Occipital lobe (tissue), 2 donors: ENCODE data around the gene ST3GAL3. TPM values are rescaled to one million over a fixed set of nuclear protein-coding genes. Genes with fewer than 3 reads are reported as not detected.

Experiments used
- DNase-seq: peaks from one replicate; lab custom pipeline; 2025; lab: John Stamatoyannopoulos, UW
- total RNA-seq: library from RNA; depleted of rRNA; stranded (reverse); fragments of >200 nt; gene quantifications from one replicate; pipeline ENCODE4 v1.2.3, GENCODE V29; 2014

The ST3GAL3 gene
- total RNA-seq, 1 donor from 2014 or later: 25.7 TPM

DNA sequence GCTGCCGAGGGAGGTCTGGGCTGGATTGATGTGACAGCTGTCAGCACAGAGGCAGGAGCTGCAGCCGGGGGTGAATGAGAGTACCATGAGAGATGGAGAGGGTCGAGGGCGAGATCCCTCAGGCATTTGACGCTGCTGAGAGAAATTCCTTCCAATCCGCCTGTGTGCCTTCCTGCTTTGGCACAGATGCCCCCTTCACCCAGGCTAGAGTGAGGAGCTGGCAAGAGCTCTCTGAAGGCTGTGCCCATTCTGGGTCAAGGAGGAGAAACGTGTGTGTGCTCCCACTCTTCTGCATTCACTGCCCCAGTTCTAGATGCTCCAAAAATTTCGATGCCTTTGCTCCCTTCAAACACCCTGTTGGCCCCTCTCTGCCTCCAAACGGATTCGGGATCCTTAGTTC lies 231.0 kb downstream of the ST3GAL3 start:
- DNase-seq: no peak

DNA sequence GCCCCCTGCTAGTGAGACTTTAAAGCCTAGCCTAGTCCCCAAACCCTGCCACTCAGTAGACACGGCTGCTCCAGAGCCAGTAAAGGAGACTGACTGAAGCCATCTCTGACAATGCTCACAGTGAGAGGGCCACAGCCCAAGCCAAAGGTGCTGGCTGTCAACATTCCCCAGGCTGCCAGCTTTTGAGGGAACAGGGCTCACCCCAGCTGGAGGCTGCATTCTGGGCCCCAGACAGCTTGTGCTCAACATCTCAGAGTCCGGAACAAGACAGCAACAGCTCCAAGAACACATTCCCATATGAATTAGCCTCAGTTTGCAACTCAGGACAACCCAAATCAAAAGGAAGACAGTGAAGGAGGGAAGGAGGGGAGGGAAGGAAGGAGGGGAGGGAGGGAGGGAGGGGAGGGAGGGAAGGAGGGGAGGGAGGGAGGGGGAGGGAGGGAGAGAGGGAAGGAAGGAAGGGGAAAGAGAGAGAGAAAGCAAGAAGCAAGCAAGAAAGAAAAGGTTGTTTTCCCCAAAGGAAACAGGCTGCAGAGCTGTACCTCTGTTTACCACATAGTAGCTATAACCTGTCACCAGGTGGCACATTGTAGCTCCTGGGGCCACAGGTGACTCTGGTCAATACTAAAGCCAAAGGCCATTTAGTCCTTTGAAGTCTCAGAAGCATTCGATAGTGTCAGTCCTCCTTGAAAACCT lies 231.7 kb downstream of the ST3GAL3 start:
- DNase-seq: no peak

DNA sequence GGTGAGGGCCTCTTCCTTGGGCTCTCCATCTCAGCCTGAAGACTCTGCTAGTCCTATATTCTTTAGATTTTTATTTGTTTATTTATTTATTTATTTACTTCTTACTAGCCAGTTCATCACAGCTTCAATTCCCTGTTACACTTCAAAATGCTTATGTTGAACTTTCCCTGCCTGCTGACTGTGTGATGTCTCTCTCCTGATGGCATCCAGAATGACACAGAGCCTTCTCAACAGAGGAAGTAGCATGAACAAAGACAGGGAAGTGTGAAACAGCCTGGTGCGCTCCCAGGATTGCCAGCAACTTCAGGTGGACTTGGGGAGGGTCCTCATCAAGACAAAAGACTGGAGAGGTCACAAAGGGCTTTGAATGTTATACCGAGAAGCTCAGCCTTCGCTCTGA lies 235.1 kb downstream of the ST3GAL3 start:
- no peak for DNase-seq

DNA sequence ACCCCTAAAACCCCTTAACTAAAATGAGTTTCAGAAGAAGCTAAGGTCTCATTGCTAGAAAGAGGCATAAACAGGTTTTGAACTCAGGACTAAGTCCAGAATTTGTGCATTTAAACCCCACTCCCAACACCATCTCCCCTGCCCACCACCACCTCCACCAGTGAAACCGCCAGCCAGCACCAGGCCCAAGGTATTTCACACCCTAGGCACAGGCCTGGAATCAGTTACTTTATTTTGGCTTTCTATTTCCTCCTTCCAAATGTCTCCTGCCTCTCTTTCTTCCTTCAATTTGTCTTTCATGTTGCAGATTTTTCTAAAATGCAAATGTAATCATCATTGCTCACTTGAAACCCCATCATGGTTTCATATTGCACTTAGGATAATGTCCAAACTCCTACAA lies 237.5 kb downstream of the ST3GAL3 start:
- DNase-seq: no peak

DNA sequence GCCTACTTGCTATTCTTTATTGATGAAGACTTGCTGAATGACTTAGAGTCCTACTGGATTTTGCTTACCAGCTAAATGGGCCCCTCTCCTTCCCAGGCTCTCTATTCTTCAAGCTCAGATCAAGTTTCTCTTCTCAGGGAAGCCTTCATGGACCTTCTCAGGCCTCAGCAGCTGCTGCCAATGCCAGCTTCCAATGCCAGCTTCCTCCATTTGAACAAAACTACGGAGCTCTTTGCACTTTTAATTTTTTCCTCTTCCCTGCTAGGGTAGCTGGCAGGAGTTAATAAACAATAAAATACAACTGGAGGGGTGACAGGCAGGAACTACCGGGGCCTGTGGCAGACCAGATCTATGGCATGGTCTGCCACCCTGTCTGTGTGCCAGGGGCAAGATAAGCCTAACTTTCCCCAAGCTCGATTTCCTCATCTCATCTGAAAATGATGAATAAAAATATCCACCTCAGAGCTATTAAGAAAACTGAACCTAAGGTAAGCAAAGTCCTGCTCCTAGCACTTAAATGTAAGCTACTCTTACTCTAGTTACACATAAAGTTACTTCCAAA lies 238.4 kb downstream of the ST3GAL3 start:
- no peak for DNase-seq

DNA sequence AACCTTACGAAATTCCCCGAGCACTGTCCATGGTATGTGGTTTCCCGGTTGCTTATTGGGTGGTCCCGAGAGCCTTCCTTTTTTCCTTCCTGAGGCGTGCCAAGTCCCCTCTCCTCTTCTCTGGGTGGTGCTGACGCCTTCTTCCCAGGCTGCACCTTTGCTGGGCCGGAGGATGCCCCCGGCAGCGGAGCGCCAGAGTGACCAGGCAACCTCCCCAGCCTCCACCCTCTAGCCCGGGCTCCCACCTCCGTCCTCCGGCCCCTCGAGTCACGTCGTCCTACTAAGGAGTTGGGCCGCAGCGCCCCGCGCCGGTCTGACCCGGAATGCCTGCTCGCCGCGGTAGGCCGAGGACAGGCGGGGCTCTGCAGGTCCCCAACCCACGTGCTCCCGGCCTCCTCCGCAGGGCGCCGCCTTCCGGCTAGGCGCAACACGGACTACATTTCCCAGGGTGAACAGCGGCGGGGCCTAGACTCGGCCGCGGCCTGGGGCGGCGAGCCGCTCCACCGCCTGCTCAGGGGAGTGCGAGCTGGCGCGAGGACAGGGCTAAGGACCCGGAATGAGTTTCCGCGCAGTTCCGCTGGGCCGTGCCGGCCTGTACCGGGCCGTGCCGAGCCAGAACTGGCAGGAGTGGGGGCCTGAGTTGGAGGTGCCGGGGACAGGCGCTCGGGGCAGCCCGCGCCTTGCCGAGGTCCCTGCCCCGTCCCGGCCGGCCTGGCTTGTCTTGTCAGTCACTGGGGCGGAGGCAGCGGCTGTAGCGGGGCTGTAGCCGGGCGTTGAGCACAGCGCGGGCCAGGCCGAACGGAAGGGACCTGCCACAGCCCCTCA lies 239.1 kb downstream of the ST3GAL3 start, which contains the start of gene IPO13:
Gene IPO13, plus strand, starts transcription at position 715 of the 825 bp plus-strand sequence. CDS start 651 bp downstream, outside the sequence.
- peak; percentile 96 for DNase-seq

DNA sequence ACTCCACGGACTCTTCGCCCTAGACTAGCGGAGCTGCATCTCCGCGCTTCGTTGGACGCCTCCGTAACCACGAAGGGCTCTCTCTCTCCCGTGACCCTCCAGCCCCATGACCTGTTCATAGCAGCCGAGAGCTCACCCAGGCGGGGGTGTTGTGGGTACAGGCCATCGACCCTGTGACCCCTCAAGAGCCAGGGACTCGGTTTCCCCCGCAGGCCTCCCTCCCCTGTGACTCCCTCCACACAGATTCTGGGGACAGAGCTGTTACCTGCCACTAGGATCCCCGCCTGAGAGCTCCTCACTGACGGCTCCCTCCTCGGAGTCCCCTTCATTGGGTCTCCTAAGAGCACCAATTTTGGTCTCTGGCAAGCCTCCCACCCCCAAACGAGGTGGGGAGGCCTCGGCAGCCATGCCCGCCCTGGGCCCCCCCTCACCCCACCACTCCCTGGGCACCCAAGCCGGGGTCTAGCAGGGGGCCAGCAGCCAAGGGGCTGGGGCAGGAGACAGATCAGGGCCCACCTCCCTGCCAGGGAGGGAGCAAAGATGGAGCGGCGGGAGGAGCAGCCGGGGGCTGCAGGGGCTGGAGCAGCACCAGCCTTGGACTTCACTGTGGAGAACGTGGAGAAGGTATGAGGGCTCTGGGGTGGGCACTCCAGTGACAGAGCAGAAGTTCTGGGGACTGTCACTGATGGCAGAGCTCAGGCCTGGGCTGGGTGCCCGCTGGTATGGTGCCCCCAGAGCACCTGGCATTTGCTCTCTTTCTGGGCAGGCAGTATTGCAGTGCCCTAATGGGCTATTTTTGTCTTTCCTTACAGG lies 239.9 kb downstream of the ST3GAL3 start:
- DNase-seq: no peak

DNA sequence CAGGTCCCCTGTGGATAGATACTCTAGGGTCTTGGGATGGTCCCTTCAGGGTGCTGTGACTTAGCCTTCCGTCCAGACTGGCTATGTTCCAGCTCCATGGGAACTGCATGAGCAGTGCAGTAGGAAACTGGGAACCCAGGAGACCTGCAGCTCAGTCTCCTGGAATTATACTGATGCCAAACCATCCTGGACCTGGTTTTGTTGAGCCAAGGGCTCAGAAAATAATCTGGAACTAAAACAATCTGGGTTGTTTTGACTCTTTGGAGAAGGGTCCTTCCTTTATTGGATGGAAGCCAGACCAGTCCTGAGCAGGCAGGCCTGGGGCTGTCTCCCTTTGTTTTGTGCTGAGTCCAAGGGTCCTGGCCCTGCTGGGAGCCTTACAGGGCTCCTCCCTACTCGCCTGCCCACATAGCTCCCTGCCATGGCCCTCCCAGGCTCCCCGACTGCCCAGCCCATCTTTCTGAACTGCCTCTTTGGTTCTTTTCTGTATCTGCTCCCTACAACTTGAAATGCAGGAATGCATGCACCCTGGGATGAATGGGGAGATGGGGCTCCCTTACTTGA lies 240.6 kb downstream of the ST3GAL3 start:
- DNase-seq: no peak

DNA sequence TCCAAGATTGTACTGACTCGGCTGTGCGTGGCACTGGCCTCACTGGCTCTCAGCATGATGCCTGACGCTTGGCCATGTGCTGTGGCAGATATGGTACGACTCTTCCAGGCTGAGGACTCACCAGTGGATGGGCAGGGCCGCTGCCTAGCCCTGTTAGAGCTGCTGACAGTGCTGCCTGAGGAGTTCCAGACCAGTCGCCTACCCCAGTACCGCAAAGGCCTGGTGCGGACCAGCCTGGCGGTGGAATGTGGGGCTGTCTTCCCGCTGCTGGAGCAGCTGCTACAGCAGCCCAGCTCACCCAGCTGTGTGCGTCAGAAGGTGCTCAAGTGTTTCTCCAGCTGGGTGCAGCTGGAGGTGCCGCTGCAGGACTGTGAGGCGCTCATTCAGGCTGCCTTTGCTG lies 242.3 kb downstream of the ST3GAL3 start:
- no peak for DNase-seq

DNA sequence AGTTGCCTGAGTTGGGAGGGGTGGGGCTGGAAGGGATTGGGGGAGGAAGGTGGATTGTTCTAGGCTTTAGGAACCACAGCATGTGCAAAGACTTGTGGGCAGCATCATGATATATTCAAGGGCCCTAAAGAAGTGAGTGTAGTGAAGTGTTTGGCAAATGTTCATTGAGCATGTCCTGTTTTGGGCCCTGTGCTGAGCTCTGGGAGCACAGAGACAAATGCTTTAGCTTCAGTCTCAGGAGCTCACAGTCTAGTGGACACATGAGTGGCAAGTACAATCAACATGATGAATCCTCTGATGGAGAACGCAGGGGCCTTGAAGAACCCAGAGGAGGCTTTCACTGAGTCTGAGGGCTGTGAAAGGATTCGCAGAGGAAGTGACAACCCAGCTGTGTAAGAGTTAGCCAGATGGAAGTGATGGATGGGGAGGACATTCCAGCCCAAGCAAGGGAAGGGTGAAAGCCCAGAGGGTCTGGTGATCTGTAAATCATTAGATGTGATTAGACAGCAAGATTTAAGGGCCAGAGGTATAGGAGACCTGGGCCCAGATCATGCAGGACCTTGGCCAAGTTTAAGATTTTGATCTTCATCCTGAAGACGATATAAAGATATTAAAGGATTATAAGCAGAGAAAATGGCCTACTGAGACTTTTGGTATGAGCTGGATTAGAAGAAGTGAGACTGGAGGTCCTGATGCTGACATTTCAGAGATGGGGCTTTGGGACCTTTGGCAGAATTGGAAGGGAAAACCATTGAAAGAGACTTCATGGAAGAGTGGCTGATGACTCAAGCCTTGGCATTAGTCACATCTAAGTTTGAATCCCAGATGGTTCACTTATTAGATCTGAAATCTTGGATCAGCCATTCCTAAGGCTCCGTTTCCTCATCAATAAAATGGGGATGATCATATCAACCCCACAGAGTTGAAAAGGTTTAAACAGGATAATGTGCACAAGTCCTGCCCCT lies 244.0 kb downstream of the ST3GAL3 start:
- DNase-seq: no peak

DNA sequence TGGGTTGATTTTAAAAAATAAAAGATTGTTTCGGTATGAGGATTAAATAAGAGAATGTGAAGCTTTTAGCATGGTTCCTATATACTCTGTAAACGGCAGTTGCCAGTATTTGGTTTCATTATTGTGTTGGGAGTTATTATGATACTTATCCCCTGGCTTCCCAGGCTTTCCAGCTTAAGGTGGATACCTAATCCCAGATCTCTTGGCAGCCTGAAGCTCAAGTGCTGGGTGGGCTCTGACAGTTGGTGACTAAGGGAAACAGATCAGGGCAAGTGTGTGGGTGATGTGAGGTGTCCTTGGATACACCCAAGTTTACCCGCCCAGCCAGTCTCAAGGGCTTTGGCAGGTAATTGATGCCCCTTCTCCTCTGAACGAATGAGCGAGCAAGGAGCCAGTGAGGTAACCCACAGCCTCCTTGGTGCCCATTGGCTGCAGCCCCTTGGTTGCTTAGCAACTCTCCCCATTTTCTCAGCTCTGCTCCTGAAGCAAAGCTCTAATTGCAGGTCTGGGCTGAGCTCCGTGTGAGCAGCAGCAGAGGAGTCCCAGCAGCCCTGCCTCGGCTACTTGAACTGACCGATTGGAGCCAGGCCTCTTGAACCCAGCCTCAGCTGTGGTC lies 245.5 kb downstream of the ST3GAL3 start:
- no peak for DNase-seq

DNA sequence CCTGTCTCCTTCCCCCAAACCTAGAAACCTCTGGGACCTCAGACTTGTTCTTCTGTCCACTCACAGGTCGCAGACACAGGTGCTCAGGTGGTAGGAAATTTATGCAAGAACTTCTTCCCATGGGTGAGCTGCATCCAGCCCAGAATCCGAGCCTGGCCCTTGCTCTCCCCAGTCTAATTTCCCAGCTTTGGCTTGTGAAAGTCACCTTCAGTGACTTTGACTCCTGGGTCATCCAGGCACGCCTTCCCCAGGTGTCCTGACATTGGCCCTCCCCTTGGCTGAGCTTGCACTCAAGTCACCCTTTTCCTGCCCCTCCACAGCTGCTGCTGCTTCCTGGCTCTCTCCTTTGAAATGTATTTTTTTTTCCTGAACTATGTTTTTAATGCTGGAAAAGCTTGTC lies 246.0 kb downstream of the ST3GAL3 start:
- DNase-seq: no peak

DNA sequence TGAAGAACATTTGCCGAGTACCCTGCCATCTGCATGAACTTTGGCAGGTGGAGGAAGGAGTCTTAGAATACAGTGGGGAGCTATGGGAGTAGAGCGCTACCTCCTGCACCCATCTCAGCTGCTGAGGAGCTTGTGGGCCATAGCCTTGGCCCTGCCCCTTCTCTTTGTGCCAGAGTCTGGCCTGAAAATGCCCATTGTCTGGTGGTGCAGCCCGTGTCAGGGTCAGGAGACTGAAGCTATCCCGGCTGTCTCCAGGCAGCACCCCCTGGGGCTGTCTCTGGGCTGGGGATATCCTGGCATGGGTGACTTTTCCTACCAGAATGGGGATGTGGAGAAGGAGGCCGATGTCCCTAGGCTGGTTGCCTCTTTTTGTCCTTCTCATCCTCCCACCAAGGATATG lies 246.7 kb downstream of the ST3GAL3 start:
- peak; percentile 46 for DNase-seq

DNA sequence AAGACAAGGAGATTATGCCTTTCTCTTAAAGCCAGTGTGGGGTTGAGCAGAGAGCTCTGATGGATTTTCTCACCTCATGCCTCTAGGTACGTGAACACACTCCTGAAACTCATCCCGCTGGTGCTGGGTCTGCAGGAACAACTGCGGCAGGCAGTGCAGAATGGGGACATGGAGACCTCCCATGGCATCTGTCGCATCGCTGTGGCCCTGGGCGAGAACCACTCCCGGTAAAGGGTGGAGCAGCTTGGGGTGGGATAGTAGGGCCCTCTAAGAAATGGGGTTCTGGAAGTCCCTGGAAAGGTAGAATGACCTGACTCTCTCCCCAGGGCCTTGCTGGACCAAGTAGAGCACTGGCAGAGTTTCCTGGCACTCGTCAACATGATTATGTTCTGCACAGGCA lies 248.9 kb downstream of the ST3GAL3 start:
- no peak for DNase-seq

DNA sequence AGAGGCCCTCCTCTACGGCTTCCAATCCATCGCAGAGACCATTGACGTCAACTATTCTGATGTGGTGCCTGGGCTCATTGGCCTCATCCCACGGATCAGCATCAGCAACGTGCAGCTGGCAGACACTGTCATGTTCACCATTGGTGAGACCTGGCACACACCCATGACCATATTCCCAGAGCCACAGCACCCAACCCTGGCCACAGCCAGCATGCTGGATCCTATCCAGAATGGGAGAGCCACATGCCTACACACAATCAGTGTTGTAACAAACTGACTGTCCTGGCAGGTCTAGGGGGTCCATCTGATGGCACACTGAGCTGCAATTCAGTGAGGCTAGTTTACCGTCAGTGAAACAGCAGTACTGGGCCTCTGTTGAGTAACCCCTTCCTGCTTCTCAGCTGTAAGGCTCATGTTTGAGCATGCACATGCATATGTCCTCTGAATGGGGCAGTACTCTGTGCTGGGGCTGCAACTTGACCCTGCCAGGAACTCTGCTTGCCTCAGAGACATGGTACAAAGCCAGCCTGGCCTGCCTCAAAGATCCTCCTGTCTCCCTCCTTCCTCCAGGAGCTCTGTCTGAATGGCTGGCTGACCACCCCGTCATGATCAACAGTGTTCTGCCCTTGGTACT lies 250.2 kb downstream of the ST3GAL3 start:
- no peak for DNase-seq

DNA sequence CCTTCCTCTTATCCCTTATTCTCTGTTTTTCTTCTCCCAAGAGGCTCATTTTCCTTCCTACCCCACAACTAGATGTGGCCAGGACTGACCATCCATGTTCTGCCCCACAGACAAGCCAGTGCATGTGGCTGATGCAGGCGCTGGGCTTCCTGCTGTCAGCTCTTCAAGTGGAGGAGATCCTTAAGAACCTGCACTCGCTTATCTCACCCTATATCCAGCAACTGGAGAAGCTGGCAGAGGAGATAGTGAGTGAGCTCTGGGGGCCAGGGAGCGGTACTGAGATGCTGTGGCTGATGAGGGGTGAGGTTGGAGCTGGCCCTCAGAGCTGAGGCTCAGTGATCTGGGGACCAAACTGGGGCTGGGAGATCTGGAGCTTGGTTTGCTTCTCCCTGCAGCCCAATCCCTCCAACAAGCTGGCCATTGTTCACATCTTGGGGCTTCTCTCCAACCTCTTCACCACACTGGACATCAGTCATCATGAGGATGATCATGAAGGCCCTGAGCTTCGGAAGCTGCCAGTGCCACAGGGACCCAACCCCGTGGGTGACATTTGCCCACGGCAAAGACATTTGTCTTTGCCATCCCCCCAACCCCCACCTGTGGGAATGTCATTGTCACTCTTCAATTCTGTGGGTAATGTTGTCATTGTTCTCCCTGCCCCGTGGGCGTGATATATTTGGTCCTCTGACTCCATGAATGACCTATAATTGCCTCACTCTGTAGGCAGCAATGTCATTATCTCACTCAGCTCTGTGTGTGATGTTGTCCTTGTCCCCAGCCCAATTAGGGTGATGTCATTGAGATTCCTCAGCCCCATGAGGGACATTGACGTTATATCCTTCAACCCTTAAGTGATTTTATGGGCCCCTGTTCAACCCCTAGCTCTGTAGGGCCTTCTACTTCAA lies 251.3 kb downstream of the ST3GAL3 start:
- no peak for DNase-seq

DNA sequence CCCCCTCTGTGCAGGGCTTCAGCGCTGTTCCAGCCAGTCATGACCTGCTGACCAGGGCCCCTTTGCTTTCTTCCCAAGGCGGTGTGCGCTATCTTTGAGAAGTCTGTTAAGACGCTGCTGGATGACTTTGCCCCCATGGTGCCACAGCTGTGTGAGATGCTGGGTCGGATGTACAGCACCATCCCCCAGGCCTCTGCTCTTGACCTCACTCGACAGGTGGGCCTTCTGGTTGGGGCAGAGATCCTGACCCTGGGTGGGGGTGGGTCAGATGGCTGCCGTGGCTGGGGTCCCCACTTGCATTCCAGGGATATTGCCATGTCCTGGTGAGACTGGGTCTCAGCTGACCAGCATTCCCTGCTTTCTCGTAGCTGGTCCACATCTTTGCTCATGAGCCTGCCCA lies 253.5 kb downstream of the ST3GAL3 start:
- DNase-seq: no peak

DNA sequence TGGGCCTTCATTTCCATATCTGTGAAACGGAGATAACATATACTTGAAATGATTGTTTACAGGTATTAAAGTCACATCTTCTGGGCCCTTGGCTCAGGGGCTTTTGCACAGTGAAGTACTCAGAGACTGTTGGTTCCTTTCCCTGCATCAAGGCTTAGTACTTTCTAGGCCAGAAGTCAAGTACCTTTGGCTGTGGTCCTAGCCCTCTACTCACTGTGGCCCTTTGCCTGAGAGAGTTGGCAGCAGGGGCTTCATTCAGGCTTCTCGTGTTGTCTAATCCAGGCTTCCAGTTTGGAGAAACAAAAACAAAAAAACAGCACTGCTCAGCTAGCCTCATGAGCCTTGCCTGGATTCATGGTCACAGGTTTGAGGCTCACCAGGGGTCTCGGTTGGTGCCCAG lies 254.4 kb downstream of the ST3GAL3 start:
- DNase-seq: no peak
